HepG2 (cell line): ENCODE results near the gene MARS1. TPM values are rescaled to one million over a fixed set of nuclear protein-coding genes. Genes with fewer than 3 reads are reported as not detected.

ENCODE experiments used
- AHR ChIP-seq: IDR thresholded peaks from 2 replicates; pipeline ENCODE4 v1.6.1; 2018; ENCODE audit warnings: missing genetic modification reagents, missing compliant biosample characterization
- ATF4 ChIP-seq, 2 experiments: fragments of 450-650 bp in 1 of 2; sonication (generic) in 1 of 2; formaldehyde crosslinking; IDR thresholded peaks; 2 replicates each; pipeline versions ENCODE4 v1.5.0 to v1.8.0; 2020 to 2022; ENCODE audit warnings: mild to moderate bottlenecking in 1 of 2, missing genetic modification reagents in 1 of 2
- BRD4 ChIP-seq: sonication (generic); formaldehyde crosslinking; IDR thresholded peaks from 2 replicates; pipeline ENCODE4 v1.4.0; 2020; ENCODE audit warnings: missing genetic modification reagents
- CHCHD3 ChIP-seq: sonication (generic); formaldehyde crosslinking; IDR thresholded peaks from 2 replicates; pipeline ENCODE4 v1.8.0; 2022; ENCODE audit warnings: mild to moderate bottlenecking, missing genetic modification reagents, moderate library complexity
- FOXA1 ChIP-seq, 2 experiments: fragments of 450-650 bp in 1 of 2; sonication (generic) in 1 of 2; formaldehyde crosslinking in 1 of 2; IDR thresholded peaks; 2 replicates each; pipeline versions ENCODE4 v1.4.0 to v1.6.1; 2016 to 2020; ENCODE audit warnings: missing genetic modification reagents in 1 of 2
- FOXM1 ChIP-seq: sonication (generic); formaldehyde crosslinking; IDR thresholded peaks from 2 replicates; pipeline ENCODE4 v1.5.0; 2020; ENCODE audit warnings: missing genetic modification reagents
- GABPB1 ChIP-seq: IDR thresholded peaks from 2 replicates; pipeline ENCODE4 v1.6.1; 2016; ENCODE audit warnings: mild to moderate bottlenecking, missing genetic modification reagents, moderate library complexity, missing compliant biosample characterization
- IKZF1 ChIP-seq: fragments of 450-650 bp; IDR thresholded peaks from 2 replicates; pipeline ENCODE4 v1.7.1; 2016
- MEF2D ChIP-seq: sonication (generic); formaldehyde crosslinking; IDR thresholded peaks from 2 replicates; pipeline ENCODE4 v1.5.1; 2020; ENCODE audit warnings: mild to moderate bottlenecking, missing genetic modification reagents
- MTERF4 ChIP-seq: sonication (generic); formaldehyde crosslinking; IDR thresholded peaks from 2 replicates; pipeline ENCODE4 v1.8.0; 2023; ENCODE audit warnings: mild to moderate bottlenecking, missing genetic modification reagents
- MXI1 ChIP-seq: IDR thresholded peaks from 3 replicates; pipeline ENCODE4 v1.6.1; 2012; ENCODE audit warnings: low read depth, low read length, inconsistent platforms, borderline replicate concordance
- MYNN ChIP-seq: sonication (generic); formaldehyde crosslinking; IDR thresholded peaks from 2 replicates; pipeline ENCODE4 v1.4.0; 2020; ENCODE audit warnings: mild to moderate bottlenecking, low read depth, missing genetic modification reagents
- PAWR ChIP-seq: sonication (generic); formaldehyde crosslinking; IDR thresholded peaks from 2 replicates; pipeline ENCODE4 v1.4.0; 2020; ENCODE audit warnings: missing genetic modification reagents, mild to moderate bottlenecking, borderline replicate concordance
- POLR2AphosphoS5 ChIP-seq: IDR thresholded peaks from 2 replicates; pipeline ENCODE4 v1.6.1; 2012; ENCODE audit warnings: low read depth, low read length
- RFXANK ChIP-seq: IDR thresholded peaks from 2 replicates; pipeline ENCODE4 v1.6.1; 2016
- RNF219 ChIP-seq: sonication (generic); formaldehyde crosslinking; IDR thresholded peaks from 2 replicates; pipeline ENCODE4 v1.5.0; 2020; ENCODE audit warnings: mild to moderate bottlenecking, missing genetic modification reagents
- SNAI1 ChIP-seq: sonication (generic); formaldehyde crosslinking; IDR thresholded peaks from 2 replicates; pipeline ENCODE4 v1.5.0; 2020; ENCODE audit warnings: mild to moderate bottlenecking, missing genetic modification reagents, borderline replicate concordance
- ZBTB10 ChIP-seq: sonication (generic); formaldehyde crosslinking; IDR thresholded peaks from 2 replicates; pipeline ENCODE4 v1.4.0; 2020; ENCODE audit warnings: missing genetic modification reagents, borderline replicate concordance
- ZNF143 ChIP-seq: sonication (generic); formaldehyde crosslinking; IDR thresholded peaks from 2 replicates; pipeline ENCODE4 v1.4.0; 2020; ENCODE audit warnings: missing genetic modification reagents
- ZNF484 ChIP-seq: sonication (generic); formaldehyde crosslinking; IDR thresholded peaks from 2 replicates; pipeline ENCODE4 v1.5.1; 2020; ENCODE audit warnings: mild to moderate bottlenecking, low read depth, missing genetic modification reagents, borderline replicate concordance
- ZNF562 ChIP-seq: sonication (generic); formaldehyde crosslinking; IDR thresholded peaks from 2 replicates; pipeline ENCODE4 v1.8.0; 2022; ENCODE audit warnings: missing genetic modification reagents, borderline replicate concordance
- ZNF713 ChIP-seq: sonication (generic); formaldehyde crosslinking; IDR thresholded peaks from 2 replicates; pipeline ENCODE4 v1.4.0; 2020; ENCODE audit warnings: mild to moderate bottlenecking, missing genetic modification reagents
- polyA plus RNA-seq, 8 experiments: library from polyadenylated mRNA; depleted of rRNA in 3 of 8; stranded (reverse) in 7 of 8; unstranded in 1 of 8; fragments of >200 nt; fragmentation: Illumina TruSeq in 4 of 8; extraction: Trizol in 4 of 8; gene quantifications; 2 replicates each; pipeline versions ENCODE4 v1.2.1 to v1.2.3, GENCODE V29; 2011 to 2016; ENCODE audit warnings: low read depth in 4 of 8, missing spikeins in 1 of 8, mixed read lengths in 1 of 8; ENCODE audit not compliant: insufficient read depth in 1 of 8
- total RNA-seq, 5 experiments: library from RNA; depleted of rRNA; stranded (reverse); fragments of >200 nt; fragmentation: Illumina TruSeq; extraction: Trizol; gene quantifications; 2 replicates each; pipeline ENCODE4 v1.2.3, GENCODE V29; 2016; ENCODE audit warnings: low read depth in 1 of 5

The MARS1 gene
- total and polyA plus RNA-seq, 2 of the 13 experiments (the other 11 are each of a cell fraction or from before 2014, with no cell fraction given), result 115 to 181 TPM

- TF ChIP-seq RNF219 (CRISPR knock-in tag) (no peak), BRD4 (no peak), MXI1 (peak; percentile 55; the same call in 1 of the 3 replicates), RFXANK (CRISPR knock-in tag) (no peak), ZBTB10 (CRISPR knock-in tag) (no peak), SNAI1 (CRISPR knock-in tag) (no peak), AHR (CRISPR knock-in tag) (no peak; the same call in 1 of the 2 replicates), FOXA1 (IDR thresholded peaks at IDR 0.05) (no peak), FOXA1 (CRISPR knock-in tag; IDR thresholded peaks at IDR 0.05) (no peak), ZNF484 (no peak), GABPB1 (peak; percentile 88), ZNF562 (CRISPR knock-in tag) (no peak), POLR2AphosphoS5 (peak; percentile 99), ZNF713 (CRISPR knock-in tag) (no peak), MYNN (no peak), ATF4 (CRISPR knock-in tag; IDR thresholded peaks at IDR 0.05) (peak in 1 of 2 experiments; percentile 91; a peak in 1 of 4 replicates), MEF2D (CRISPR knock-in tag) (no peak), PAWR (CRISPR knock-in tag) (0 out of 2 replicates have a peak, but pooled peaks have one; percentile 77), FOXM1 (CRISPR knock-in tag) (no peak), IKZF1 (no peak), MTERF4 (CRISPR knock-in tag) (no peak), ZNF143 (CRISPR knock-in tag) (peak; percentile 50), CHCHD3 (0 out of 2 replicates have a peak, but pooled peaks have one; percentile 39)
Measured at GRCh38 chr12:57520053-57520818, 32.4 kb downstream of the MARS1 start, which contains the start of gene DDIT3 (continued).
